Measurements from ENCODE around the gene FAT1.

FAT1 gene

GRCh38 chr4:186733778-186734177, 10.1 kb upstream of the FAT1 start:
- TF ChIP-seq EP300 (IDR thresholded peaks at IDR 0.05; ENCODE audit: borderline replicate concordance) (no peak), FOXM1 (IDR thresholded peaks at IDR 0.05; ENCODE audit: borderline replicate concordance, low read depth) (no peak), RAD21 (IDR thresholded peaks at IDR 0.05; ENCODE audit: low read depth) (no peak), CREB1 (IDR thresholded peaks at IDR 0.05; ENCODE audit: low read depth) (no peak), ZBTB7A (IDR thresholded peaks at IDR 0.05; ENCODE audit: low read depth) (no peak), TAF1 (IDR thresholded peaks at IDR 0.05; ENCODE audit: low read depth) (no peak), CEBPB (IDR thresholded peaks at IDR 0.05) (no peak), TCF12 (IDR thresholded peaks at IDR 0.05; ENCODE audit: low read depth) (no peak), EGR1 (IDR thresholded peaks at IDR 0.05) (no peak), YY1 (IDR thresholded peaks at IDR 0.05; ENCODE audit: low read depth) (no peak), NFIC (IDR thresholded peaks at IDR 0.05) (no peak), TEAD4 (IDR thresholded peaks at IDR 0.05) (no peak)
- TF ChIP-seq, protein P1, sequence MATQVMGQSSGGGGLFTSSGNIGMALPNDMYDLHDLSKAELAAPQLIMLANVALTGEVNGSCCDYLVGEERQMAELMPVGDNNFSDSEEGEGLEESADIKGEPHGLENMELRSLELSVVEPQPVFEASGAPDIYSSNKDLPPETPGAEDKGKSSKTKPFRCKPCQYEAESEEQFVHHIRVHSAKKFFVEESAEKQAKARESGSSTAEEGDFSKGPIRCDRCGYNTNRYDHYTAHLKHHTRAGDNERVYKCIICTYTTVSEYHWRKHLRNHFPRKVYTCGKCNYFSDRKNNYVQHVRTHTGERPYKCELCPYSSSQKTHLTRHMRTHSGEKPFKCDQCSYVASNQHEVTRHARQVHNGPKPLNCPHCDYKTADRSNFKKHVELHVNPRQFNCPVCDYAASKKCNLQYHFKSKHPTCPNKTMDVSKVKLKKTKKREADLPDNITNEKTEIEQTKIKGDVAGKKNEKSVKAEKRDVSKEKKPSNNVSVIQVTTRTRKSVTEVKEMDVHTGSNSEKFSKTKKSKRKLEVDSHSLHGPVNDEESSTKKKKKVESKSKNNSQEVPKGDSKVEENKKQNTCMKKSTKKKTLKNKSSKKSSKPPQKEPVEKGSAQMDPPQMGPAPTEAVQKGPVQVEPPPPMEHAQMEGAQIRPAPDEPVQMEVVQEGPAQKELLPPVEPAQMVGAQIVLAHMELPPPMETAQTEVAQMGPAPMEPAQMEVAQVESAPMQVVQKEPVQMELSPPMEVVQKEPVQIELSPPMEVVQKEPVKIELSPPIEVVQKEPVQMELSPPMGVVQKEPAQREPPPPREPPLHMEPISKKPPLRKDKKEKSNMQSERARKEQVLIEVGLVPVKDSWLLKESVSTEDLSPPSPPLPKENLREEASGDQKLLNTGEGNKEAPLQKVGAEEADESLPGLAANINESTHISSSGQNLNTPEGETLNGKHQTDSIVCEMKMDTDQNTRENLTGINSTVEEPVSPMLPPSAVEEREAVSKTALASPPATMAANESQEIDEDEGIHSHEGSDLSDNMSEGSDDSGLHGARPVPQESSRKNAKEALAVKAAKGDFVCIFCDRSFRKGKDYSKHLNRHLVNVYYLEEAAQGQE (IDR thresholded peaks at IDR 0.05; ENCODE audit: low read depth): no peak
- TF ChIP-seq, protein P2, sequence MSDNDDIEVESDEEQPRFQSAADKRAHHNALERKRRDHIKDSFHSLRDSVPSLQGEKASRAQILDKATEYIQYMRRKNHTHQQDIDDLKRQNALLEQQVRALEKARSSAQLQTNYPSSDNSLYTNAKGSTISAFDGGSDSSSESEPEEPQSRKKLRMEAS (IDR thresholded peaks at IDR 0.05): no peak
- TF ChIP-seq, protein P3, sequence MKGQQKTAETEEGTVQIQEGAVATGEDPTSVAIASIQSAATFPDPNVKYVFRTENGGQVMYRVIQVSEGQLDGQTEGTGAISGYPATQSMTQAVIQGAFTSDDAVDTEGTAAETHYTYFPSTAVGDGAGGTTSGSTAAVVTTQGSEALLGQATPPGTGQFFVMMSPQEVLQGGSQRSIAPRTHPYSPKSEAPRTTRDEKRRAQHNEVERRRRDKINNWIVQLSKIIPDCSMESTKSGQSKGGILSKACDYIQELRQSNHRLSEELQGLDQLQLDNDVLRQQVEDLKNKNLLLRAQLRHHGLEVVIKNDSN (IDR thresholded peaks at IDR 0.05): no peak

DNA sequence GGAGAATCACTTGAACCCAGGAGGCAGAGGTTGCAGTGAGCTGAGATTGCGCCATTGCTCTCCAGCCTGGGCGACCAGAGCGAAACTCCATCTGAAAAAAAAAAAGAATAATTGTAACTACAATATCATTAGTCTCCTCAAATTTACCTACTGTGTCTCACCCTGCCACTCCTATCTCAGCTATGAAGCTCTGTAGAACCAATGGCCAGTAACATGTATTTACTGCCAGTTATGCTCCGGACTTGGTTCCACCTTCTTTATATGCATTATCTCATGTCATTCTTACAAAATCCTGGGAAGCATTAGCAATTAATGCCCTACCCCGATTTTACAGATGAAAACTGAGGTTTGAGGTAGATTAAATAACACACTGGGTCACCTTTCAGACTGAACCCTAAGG, 7.0 kb upstream of the FAT1 start:
- TF ChIP-seq CREB1 (IDR thresholded peaks at IDR 0.05; ENCODE audit: low read depth): no peak
- TF ChIP-seq EGR1 (IDR thresholded peaks at IDR 0.05): no peak
- TF ChIP-seq, protein P2 (IDR thresholded peaks at IDR 0.05): no peak
- no peak for TF ChIP-seq TCF12 (IDR thresholded peaks at IDR 0.05; ENCODE audit: low read depth)
- no peak for TF ChIP-seq TEAD4 (IDR thresholded peaks at IDR 0.05)
- TF ChIP-seq CEBPB (IDR thresholded peaks at IDR 0.05): no peak
- TF ChIP-seq RAD21 (IDR thresholded peaks at IDR 0.05; ENCODE audit: low read depth): no peak
- no peak for TF ChIP-seq NFIC (IDR thresholded peaks at IDR 0.05)
- no peak for TF ChIP-seq FOXM1 (IDR thresholded peaks at IDR 0.05; ENCODE audit: borderline replicate concordance, low read depth)
- no peak for TF ChIP-seq TAF1 (IDR thresholded peaks at IDR 0.05; ENCODE audit: low read depth)
- no peak for TF ChIP-seq EP300 (IDR thresholded peaks at IDR 0.05; ENCODE audit: borderline replicate concordance)
- no peak for TF ChIP-seq YY1 (IDR thresholded peaks at IDR 0.05; ENCODE audit: low read depth)
- TF ChIP-seq, protein P3 (IDR thresholded peaks at IDR 0.05): no peak
- TF ChIP-seq ZBTB7A (IDR thresholded peaks at IDR 0.05; ENCODE audit: low read depth): no peak
- TF ChIP-seq, protein P1 (IDR thresholded peaks at IDR 0.05; ENCODE audit: low read depth): no peak

- TF ChIP-seq TEAD4 (IDR thresholded peaks at IDR 0.05): no peak
- TF ChIP-seq, protein P2 (IDR thresholded peaks at IDR 0.05): no peak
- no peak for TF ChIP-seq RAD21 (IDR thresholded peaks at IDR 0.05; ENCODE audit: low read depth)
- TF ChIP-seq, protein P3 (IDR thresholded peaks at IDR 0.05): no peak
- no peak for TF ChIP-seq NFIC (IDR thresholded peaks at IDR 0.05)
- TF ChIP-seq TCF12 (IDR thresholded peaks at IDR 0.05; ENCODE audit: low read depth): no peak
- no peak for TF ChIP-seq FOXM1 (IDR thresholded peaks at IDR 0.05; ENCODE audit: borderline replicate concordance, low read depth)
- no peak for TF ChIP-seq CREB1 (IDR thresholded peaks at IDR 0.05; ENCODE audit: low read depth)
- no peak for TF ChIP-seq CEBPB (IDR thresholded peaks at IDR 0.05)
- TF ChIP-seq, protein P1 (IDR thresholded peaks at IDR 0.05; ENCODE audit: low read depth): no peak
- TF ChIP-seq TAF1 (IDR thresholded peaks at IDR 0.05; ENCODE audit: low read depth): no peak
- TF ChIP-seq EP300 (IDR thresholded peaks at IDR 0.05; ENCODE audit: borderline replicate concordance): no peak
- no peak for TF ChIP-seq YY1 (IDR thresholded peaks at IDR 0.05; ENCODE audit: low read depth)
Measured at GRCh38 chr4:186729856-186730255, 6.2 kb upstream of the FAT1 start.
